AG09319 (cell line): ENCODE data around the gene SNRNP25.

Experiments used
- DNase-seq: peaks from one replicate; pipeline ENCODE4 v3.0.0-alpha.2; 2010; ENCODE audit warnings: low read depth; ENCODE audit errors: extremely low read depth
- TF ChIP-seq, protein P1 (sequence below): IDR thresholded peaks from 2 replicates; pipeline ENCODE4 v1.5.1; 2011; ENCODE audit warnings: low read depth, mild to moderate bottlenecking, inconsistent platforms, low read length, moderate library complexity

Gene SNRNP25

DNA sequence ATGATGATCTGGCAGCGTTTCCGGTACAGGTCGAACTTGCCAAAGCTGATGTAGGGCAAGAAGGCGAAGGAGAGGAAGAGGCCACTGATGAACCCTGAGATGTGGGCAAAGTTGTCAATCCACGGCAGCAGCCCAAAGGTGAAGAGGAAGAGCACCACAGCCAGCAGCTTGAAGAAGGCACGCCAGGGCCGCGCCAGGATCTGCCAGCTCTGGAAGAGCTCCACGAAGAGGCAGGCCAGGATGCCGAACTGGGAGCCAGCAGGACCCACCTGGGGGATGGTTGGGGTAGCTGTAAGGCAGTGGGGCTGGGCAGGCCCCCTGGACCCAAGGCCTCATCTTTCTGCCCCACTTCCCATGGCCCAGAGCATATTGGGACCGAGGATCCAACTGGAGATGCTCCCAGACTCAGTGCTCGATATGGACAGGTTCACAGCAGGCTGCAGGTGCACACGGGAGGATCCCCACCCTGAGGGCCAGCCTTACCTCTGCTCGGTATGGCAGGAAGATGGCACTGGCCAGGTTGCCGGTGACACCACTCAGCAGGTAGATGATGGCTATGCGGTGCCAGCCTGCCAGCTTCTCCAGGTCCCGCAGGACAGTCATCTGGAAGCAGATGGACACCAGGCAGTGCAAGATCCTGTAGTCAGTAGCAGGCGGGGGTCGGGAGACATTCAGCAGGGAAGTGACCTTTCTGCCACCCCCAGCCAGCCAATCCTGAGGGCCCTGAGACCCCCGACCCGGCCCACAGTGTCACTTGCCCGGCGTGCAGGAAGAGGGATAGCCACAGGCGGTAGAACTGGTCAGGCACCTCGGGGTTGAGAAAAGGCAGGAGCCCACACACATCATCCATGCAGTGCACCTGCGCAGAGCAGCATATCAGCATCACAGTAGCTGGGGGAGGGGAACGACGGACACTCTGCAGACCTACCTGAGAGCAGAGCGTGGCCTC, 5.1 kb downstream of the SNRNP25 start:
- DNase-seq: no peak
- TF ChIP-seq, protein P1, sequence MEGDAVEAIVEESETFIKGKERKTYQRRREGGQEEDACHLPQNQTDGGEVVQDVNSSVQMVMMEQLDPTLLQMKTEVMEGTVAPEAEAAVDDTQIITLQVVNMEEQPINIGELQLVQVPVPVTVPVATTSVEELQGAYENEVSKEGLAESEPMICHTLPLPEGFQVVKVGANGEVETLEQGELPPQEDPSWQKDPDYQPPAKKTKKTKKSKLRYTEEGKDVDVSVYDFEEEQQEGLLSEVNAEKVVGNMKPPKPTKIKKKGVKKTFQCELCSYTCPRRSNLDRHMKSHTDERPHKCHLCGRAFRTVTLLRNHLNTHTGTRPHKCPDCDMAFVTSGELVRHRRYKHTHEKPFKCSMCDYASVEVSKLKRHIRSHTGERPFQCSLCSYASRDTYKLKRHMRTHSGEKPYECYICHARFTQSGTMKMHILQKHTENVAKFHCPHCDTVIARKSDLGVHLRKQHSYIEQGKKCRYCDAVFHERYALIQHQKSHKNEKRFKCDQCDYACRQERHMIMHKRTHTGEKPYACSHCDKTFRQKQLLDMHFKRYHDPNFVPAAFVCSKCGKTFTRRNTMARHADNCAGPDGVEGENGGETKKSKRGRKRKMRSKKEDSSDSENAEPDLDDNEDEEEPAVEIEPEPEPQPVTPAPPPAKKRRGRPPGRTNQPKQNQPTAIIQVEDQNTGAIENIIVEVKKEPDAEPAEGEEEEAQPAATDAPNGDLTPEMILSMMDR: no peak

DNA sequence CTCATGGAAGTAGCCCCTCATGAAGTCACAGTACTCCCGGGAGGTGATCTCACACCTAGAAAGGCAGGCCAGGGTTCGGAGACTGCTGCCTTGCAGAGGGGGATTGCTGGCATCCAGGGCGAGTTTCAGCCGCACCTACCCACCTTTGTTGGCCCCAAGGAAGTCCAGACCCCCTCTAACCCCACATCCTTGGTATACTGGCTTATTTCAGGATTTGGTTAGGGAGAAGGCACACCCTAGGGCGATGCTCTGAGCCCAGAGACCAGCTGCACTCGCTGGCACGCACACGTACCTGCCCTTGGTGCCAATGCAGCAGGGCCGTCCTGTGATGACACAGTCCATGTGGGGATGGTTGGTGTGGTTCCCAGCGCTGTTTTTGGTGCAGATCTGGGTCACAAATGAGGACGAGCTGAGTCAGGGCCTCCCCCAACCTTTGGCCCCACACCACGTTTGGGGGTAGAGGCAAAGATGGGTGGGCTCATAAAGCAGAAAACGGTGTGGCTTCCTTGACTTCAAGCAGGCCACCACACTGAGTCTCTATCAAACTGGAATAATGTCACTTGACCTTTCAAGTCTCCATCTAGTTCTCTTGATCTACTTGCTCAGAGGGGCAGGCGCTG, 5.9 kb downstream of the SNRNP25 start:
- TF ChIP-seq, protein P1: no peak
- DNase-seq: no peak

DNA sequence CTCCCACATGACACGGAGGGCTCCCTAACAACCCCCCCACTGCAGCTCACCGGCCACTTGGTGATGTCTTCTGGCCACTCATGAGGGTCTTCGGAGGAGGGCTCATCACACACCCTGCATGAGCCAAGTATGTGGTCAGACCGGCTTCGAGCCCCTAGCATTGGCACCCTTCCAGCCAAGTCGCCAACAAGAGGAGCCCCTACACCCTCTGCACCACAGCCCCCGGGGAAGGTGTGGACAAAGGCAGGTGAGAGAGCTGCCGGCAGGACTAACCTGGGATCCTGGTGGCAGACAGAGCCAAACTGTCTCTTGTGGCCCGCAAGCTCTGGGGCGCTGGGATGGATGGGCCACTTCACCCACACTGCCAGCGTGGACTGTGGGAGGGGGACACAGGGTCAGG, 6.5 kb downstream of the SNRNP25 start:
- no peak for DNase-seq
- TF ChIP-seq, protein P1: no peak

DNA sequence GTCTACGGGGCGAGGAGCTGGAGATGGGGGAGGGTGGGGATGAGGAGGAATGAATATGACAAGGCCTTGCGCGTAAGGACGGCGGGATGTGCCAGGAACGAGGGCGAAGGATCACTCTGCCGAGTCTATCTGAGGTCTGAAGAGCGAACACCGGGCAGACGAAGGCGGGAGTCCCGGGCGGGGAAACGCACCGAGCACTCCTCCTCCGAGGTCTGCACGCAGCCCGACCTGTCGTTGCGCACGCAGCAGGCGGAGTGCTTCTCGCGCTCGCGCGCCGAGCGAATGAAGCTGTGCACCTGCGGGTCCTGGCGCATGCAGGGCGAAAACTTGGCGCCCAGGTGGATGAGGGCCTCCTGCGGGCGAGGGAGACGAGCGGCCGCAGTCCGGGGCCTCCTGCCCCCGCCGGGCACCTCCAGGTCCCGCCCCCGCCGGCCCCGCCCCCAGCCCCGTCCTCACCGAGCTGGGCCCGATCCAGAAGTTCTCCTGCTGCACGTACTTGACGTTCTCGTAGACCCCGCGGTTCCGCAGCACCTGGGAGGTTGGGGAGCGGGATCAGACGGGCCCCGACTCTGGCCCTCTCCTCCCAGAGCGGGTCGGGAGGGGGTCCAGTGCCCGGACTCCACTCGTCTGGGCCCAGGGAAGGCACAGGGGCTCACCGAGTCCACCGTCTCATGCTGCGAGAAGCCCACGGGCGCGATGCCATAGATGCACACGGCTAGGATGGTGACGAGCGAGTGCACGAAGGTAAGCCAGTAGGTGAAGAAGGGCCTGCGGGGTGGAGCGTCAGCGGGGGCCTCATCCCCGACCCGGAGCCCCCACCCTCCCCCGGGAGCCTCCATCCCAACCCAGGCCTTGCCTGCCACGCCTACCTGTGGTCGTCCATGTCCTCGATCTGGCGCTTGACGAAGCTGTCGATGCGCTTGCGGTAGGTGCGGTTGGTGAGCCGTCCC, 7.6 kb downstream of the SNRNP25 start:
- TF ChIP-seq, protein P1: no peak
- DNase-seq: no peak

- TF ChIP-seq, protein P1: no peak
- DNase-seq: no peak
These were observed 8.3 kb downstream of the SNRNP25 start for GRCh38 chr16:61879-62281.

- TF ChIP-seq, protein P1: no peak
- no peak for DNase-seq
These were observed 8.8 kb downstream of the SNRNP25 start for GRCh38 chr16:62283-62967.
